PC-9 (cell line): ENCODE results near the gene MCIDAS. TPM values are rescaled to one million over a fixed set of nuclear protein-coding genes. Genes with fewer than 3 reads are reported as not detected.

Experiments
- Bru-seq: library from RNA; stranded (reverse); fragments of 400-500 nt; gene quantifications from one replicate; lab custom pipeline; 2021; lab: Mats Ljungman, UMichigan
- BruChase-seq, 2 experiments: library from RNA; stranded (reverse); fragments of 400-500 nt; gene quantifications; one replicate each; lab custom pipeline; 2021; lab: Mats Ljungman, UMichigan
- BruUV-seq: library from RNA; stranded (reverse); fragments of 400-500 nt; replicated peaks from 2 replicates; lab custom pipeline; 2021; lab: Mats Ljungman, UMichigan
- CTCF ChIA-PET: fragments of 300-600 bp; sonication (Branson Sonifier 250); formaldehyde crosslinking; loops from one replicate; lab custom pipeline; 2022; ENCODE audit warnings: antibody characterized with exemption; lab: Charles Lee
- POLR2A ChIA-PET: fragments of 300-600 bp; sonication (Branson Sonifier 250); formaldehyde crosslinking; loops from one replicate; lab custom pipeline; 2022; ENCODE audit warnings: antibody characterized with exemption; ENCODE audit not compliant: unreplicated experiment; lab: Charles Lee
- DNase-seq, 2 experiments: peaks; one replicate each; pipeline versions ENCODE4 v3.0.0 to v3.0.0-alpha.2; 2015 to 2022; ENCODE audit warnings: mixed read lengths in 1 of 2
- H2AFZ ChIP-seq: fragments of 200-600 bp; sonication (generic); 2 replicates; pipeline ENCODE4 v1.8.1; 2017; ENCODE audit warnings: antibody characterized with exemption
- H3F3A ChIP-seq: fragments of 200-600 bp; sonication (generic); 2 replicates; pipeline ENCODE4 v1.8.1; 2017; ENCODE audit warnings: antibody characterized with exemption, mild to moderate bottlenecking, low read depth; ENCODE audit not compliant: insufficient read depth
- H3K27ac ChIP-seq: fragments of 200-600 bp; sonication (generic); 2 replicates; pipeline ENCODE4 v1.6.1; 2016; ENCODE audit warnings: mixed run types
- H3K27me3 ChIP-seq: fragments of 200-600 bp; sonication (generic); 2 replicates; pipeline ENCODE4 v1.6.1; 2016; ENCODE audit warnings: low read depth, mixed run types; ENCODE audit not compliant: insufficient read depth
- H3K36me3 ChIP-seq: fragments of 200-600 bp; sonication (generic); 2 replicates; pipeline ENCODE4 v1.6.1; 2016; ENCODE audit warnings: low read depth, mixed run types
- H3K4me1 ChIP-seq: fragments of 200-600 bp; sonication (generic); replicated peaks from 2 replicates; pipeline ENCODE4 v1.6.1; 2016; ENCODE audit warnings: mixed run types; ENCODE audit not compliant: insufficient read depth
- H3K4me2 ChIP-seq: fragments of 200-600 bp; sonication (generic); 2 replicates; pipeline ENCODE4 v1.6.1; 2017; ENCODE audit warnings: mixed run types
- H3K4me3 ChIP-seq: fragments of 200-600 bp; sonication (generic); 2 replicates; pipeline ENCODE4 v1.6.1; 2016; ENCODE audit warnings: mixed run types
- H3K79me2 ChIP-seq: fragments of 200-600 bp; sonication (generic); 2 replicates; pipeline ENCODE4 v1.6.1; 2017; ENCODE audit warnings: low read depth, mixed run types
- H3K9me2 ChIP-seq: fragments of 200-600 bp; sonication (generic); 2 replicates; pipeline ENCODE4 v1.8.1; 2017; ENCODE audit warnings: mild to moderate bottlenecking; ENCODE audit not compliant: insufficient read depth
- H3K9me3 ChIP-seq: fragments of 200-600 bp; sonication (generic); 2 replicates; pipeline ENCODE4 v1.8.1; 2016; ENCODE audit warnings: low read depth; ENCODE audit not compliant: insufficient read depth
- H4K20me1 ChIP-seq: fragments of 200-600 bp; sonication (generic); 2 replicates; pipeline ENCODE4 v1.8.1; 2017; ENCODE audit not compliant: insufficient read depth
- EZH2 ChIP-seq: fragments of 200-600 bp; sonication (generic); IDR thresholded peaks from 2 replicates; pipeline ENCODE4 v1.8.0; 2017; ENCODE audit warnings: antibody characterized with exemption, low read depth
- intact Hi-C: fragments of 100-400 bp; cut with micrococcal nuclease; formaldehyde crosslinking; loops from one replicate; pipeline ENCODE4 v1.10.0; 2022; ENCODE audit not compliant: unreplicated experiment
- long read RNA-seq: library from polyadenylated mRNA; stranded (forward); transcript quantifications from one replicate; pipeline ENCODE4 v2.0.0, GENCODE V29; 2022
- total RNA-seq: library from RNA; stranded (reverse); gene quantifications from 2 replicates; pipeline ENCODE4 v1.2.3, GENCODE V29; 2021
- TF ChIP-seq, protein P1 (sequence below): fragments of 200-600 bp; sonication (generic); conservative IDR thresholded peaks from 2 replicates; pipeline ENCODE4 v1.6.1; 2017; ENCODE audit warnings: mixed run types, antibody characterized with exemption, mild to moderate bottlenecking, moderate library complexity

MCIDAS gene
- total RNA-seq = 1.1 and 1.8 TPM in 2 replicates
- Bru-seq, nascent RNA = percentile 35 among the genes with signal in this experiment
- BruChase-seq, experiment 1, labeled RNA remaining after a 2-hour chase = percentile 26 among the genes with signal in this experiment
- BruChase-seq, experiment 2, labeled RNA remaining after a 6-hour chase = percentile 22 among the genes with signal in this experiment
- long read RNA-seq, partial matches to known transcripts = 0 of 2 reads
- long read RNA-seq, other reads (novel, unspliced or antisense) = 2 of 2 reads

GRCh38 chr5:55226934-55227663 is at the start of gene MCIDAS:
TSS of gene MCIDAS (minus strand) at chr5:55227315. CDS start at chr5:55227138, 177 bp downstream.
- Histone ChIP-seq H3K79me2 (no peaks in the 10 kb centered on the region), H3K36me3 (no peaks in the 10 kb centered on the region), H2AFZ (peak within 1 kb of the TSS; percentile 94), H4K20me1 (no peaks in the 10 kb centered on the region), H3F3A (peaks cover 14% of the 10 kb centered on the region; the same call in 1 of the 2 replicates), H3K4me2 (peak within 1 kb of the TSS; percentile 83), H3K4me1 (peaks cover 14% of the 10 kb centered on the region), H3K9me3 (no peaks in the 10 kb centered on the region), H3K27ac (no peak within 1 kb of the TSS), H3K9me2 (no peaks in the 10 kb centered on the region), H3K27me3 (no peaks in the 10 kb centered on the region), H3K4me3 (peak within 1 kb of the TSS; percentile 80)
- DNase-seq = peak; percentile 40 to 66
- intact Hi-C loops = loop anchor here (2.0 kb wide), 1 partner anchor 54 kb away; the partner anchor contains the start of gene CDC20B
- BruUV-seq = no TSS peak
- ChIA-PET CTCF (interaction anchor here (0.6 to 0.8 kb wide), 2 partner anchors 43 to 466 kb away, joined by 3 to 4 read pairs; no protein-coding TSS in a partner anchor), POLR2A (no interaction called here)
- TF ChIP-seq, protein P1, sequence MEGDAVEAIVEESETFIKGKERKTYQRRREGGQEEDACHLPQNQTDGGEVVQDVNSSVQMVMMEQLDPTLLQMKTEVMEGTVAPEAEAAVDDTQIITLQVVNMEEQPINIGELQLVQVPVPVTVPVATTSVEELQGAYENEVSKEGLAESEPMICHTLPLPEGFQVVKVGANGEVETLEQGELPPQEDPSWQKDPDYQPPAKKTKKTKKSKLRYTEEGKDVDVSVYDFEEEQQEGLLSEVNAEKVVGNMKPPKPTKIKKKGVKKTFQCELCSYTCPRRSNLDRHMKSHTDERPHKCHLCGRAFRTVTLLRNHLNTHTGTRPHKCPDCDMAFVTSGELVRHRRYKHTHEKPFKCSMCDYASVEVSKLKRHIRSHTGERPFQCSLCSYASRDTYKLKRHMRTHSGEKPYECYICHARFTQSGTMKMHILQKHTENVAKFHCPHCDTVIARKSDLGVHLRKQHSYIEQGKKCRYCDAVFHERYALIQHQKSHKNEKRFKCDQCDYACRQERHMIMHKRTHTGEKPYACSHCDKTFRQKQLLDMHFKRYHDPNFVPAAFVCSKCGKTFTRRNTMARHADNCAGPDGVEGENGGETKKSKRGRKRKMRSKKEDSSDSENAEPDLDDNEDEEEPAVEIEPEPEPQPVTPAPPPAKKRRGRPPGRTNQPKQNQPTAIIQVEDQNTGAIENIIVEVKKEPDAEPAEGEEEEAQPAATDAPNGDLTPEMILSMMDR = no peak
- no peak for TF ChIP-seq EZH2

GRCh38 chr5:55276771-55277170 is 49.7 kb upstream of the MCIDAS start:
- DNase-seq = no peak
- intact Hi-C loops = no loop called here
- CTCF ChIA-PET = no interaction called here

DNA sequence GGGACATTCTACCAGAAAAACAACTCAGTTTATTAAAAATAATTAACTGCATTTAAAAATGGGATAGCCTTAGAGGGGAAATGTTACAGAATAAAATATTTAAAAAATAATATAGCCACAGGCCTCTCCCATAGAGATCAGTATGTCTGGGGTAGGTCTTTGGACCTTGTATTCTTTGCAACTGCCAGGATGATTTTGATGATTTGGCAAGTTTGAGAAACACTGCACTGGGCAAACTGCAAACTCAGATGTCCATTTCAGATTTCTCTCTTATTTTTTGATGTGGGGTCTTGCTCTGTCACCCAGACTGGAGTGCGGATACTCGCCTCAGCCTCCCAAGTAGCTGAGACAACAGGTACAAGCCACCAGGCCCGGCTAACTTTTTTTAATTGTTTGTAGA is 31.2 kb upstream of the MCIDAS start:
- no peaks in the 10 kb centered on the region for H3K9me3 ChIP-seq
- no peak for DNase-seq
- no peaks in the 10 kb centered on the region for H3K27me3 ChIP-seq
- no peak overlapping the region for H3K4me3 ChIP-seq
- H3K4me1 ChIP-seq = no peaks in the 10 kb centered on the region
- intact Hi-C loops = no loop called here
- TF ChIP-seq EZH2 = no peak
- TF ChIP-seq, protein P1 = no peak
- H4K20me1 ChIP-seq = no peaks in the 10 kb centered on the region
- no peaks in the 10 kb centered on the region for H3F3A ChIP-seq
- ChIA-PET POLR2A (no interaction called here), CTCF (no interaction called here)
- no peaks in the 10 kb centered on the region for H3K36me3 ChIP-seq
- no peaks in the 10 kb centered on the region for H3K9me2 ChIP-seq
- BruUV-seq = no TSS peak
- no peaks in the 10 kb centered on the region for H3K79me2 ChIP-seq
- no peak overlapping the region for H2AFZ ChIP-seq
- H3K4me2 ChIP-seq = no peak overlapping the region
- H3K27ac ChIP-seq = no peak overlapping the region

More at GRCh38 chr5:55276771-55277170, 49.7 kb upstream of the MCIDAS start:
- no peak for TF ChIP-seq EZH2
- TF ChIP-seq, protein P1 = no peak
- Histone ChIP-seq H3K79me2 (no peaks in the 10 kb centered on the region), H3K27me3 (no peaks in the 10 kb centered on the region), H3K27ac (no peak overlapping the region), H3K4me3 (no peak overlapping the region), H4K20me1 (0 out of 2 replicates have a peak, but pooled peaks cover 3% of the 10 kb centered on the region), H3K4me2 (no peak overlapping the region), H3K9me2 (no peaks in the 10 kb centered on the region), H3F3A (no peaks in the 10 kb centered on the region), H2AFZ (no peak overlapping the region), H3K36me3 (peaks cover 14% of the 10 kb centered on the region; the same call in 1 of the 2 replicates), H3K4me1 (no peaks in the 10 kb centered on the region), H3K9me3 (no peaks in the 10 kb centered on the region)
- no TSS peak for BruUV-seq
- POLR2A ChIA-PET = no interaction called here
